WERI-Rb-1 (cell line): ENCODE measurements around the gene SMAD2.

Experiments used
- DNase-seq: peaks from one replicate; pipeline ENCODE4 v3.0.0-alpha.2; 2020
- H3K27ac ChIP-seq: fragments of 250-450 bp; sonication (Bioruptor Pico); 2 replicates; pipeline ENCODE4 v1.5.1; 2020; ENCODE audit warnings: mild to moderate bottlenecking, moderate library complexity
- H3K27me3 ChIP-seq: fragments of 250-450 bp; sonication (Bioruptor Pico); 2 replicates; pipeline ENCODE4 v1.5.1; 2021; ENCODE audit warnings: mild to moderate bottlenecking, low read depth, moderate library complexity; ENCODE audit not compliant: insufficient read depth, severe bottlenecking
- H3K36me3 ChIP-seq: fragments of 250-450 bp; sonication (Bioruptor Pico); 2 replicates; pipeline ENCODE4 v1.5.1; 2020; ENCODE audit warnings: mild to moderate bottlenecking, moderate library complexity
- H3K4me3 ChIP-seq: 2 replicates; pipeline ENCODE4 v1.5.1; 2011; ENCODE audit warnings: low read depth, mild to moderate bottlenecking, control low read depth, low read length
- H3K9me3 ChIP-seq: fragments of 250-450 bp; sonication (Bioruptor Pico); 2 replicates; pipeline ENCODE4 v1.5.1; 2021; ENCODE audit warnings: mild to moderate bottlenecking, moderate library complexity; ENCODE audit not compliant: severe bottlenecking
- CTCF ChIP-seq: IDR thresholded peaks from 2 replicates; pipeline ENCODE4 v1.5.1; 2011; ENCODE audit warnings: low read depth, mild to moderate bottlenecking, control low read depth, inconsistent platforms, low read length

Gene SMAD2

GRCh38 chr18:47912343-47912742 lies 18.1 kb downstream of the SMAD2 start:
- no peak for DNase-seq
- Histone ChIP-seq H3K9me3 (no peaks in the 10 kb centered on the region), H3K4me3 (no peak overlapping the region), H3K36me3 (peaks cover 6% of the 10 kb centered on the region), H3K27me3 (no peaks in the 10 kb centered on the region), H3K27ac (no peak overlapping the region)
- no peak for TF ChIP-seq CTCF

DNA sequence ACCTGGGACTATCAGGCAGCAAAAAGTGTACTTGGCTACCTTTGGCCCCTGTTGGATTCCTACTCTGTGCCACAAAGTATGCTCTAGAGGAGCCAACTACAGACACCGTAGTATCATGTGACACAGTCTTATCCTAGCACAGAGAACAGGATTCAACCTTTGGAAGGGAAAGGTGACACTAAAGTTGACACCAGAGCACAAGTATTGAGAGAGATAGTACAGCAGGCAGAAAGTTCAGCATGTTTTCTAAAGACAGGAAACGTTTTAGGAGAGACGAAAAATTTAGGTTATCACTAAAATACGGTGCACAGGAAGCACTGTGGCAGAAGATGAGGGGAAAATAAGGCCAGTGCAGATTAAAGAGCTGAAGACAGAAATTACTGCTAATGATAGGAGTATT lies 18.6 kb downstream of the SMAD2 start:
- Histone ChIP-seq H3K36me3 (peaks cover 6% of the 10 kb centered on the region), H3K27me3 (no peaks in the 10 kb centered on the region), H3K9me3 (no peaks in the 10 kb centered on the region), H3K27ac (no peak overlapping the region), H3K4me3 (no peak overlapping the region)
- TF ChIP-seq CTCF = no peak
- DNase-seq = no peak

- H3K4me3 ChIP-seq = no peak overlapping the region
- DNase-seq = no peak
- no peaks in the 10 kb centered on the region for H3K9me3 ChIP-seq
- TF ChIP-seq CTCF = no peak
- peaks cover 9% of the 10 kb centered on the region for H3K36me3 ChIP-seq
- H3K27ac ChIP-seq = no peak overlapping the region
- no peaks in the 10 kb centered on the region for H3K27me3 ChIP-seq
These were observed 21.0 kb downstream of the SMAD2 start for GRCh38 chr18:47909484-47909883.

- H3K4me3 ChIP-seq = no peak overlapping the region
- H3K27ac ChIP-seq = no peak overlapping the region
- no peak for DNase-seq
- peaks cover 9% of the 10 kb centered on the region for H3K36me3 ChIP-seq
- H3K9me3 ChIP-seq = no peaks in the 10 kb centered on the region
- no peaks in the 10 kb centered on the region for H3K27me3 ChIP-seq
- no peak for TF ChIP-seq CTCF
These were observed 21.9 kb downstream of the SMAD2 start for GRCh38 chr18:47908592-47908991.

- DNase-seq = no peak
- H3K9me3 ChIP-seq = no peaks in the 10 kb centered on the region
- H3K27me3 ChIP-seq = no peaks in the 10 kb centered on the region
- TF ChIP-seq CTCF = no peak
- H3K27ac ChIP-seq = no peak overlapping the region
- no peak overlapping the region for H3K4me3 ChIP-seq
- H3K36me3 ChIP-seq = peaks cover 14% of the 10 kb centered on the region
These were observed 24.1 kb downstream of the SMAD2 start for GRCh38 chr18:47906408-47906807.

DNA sequence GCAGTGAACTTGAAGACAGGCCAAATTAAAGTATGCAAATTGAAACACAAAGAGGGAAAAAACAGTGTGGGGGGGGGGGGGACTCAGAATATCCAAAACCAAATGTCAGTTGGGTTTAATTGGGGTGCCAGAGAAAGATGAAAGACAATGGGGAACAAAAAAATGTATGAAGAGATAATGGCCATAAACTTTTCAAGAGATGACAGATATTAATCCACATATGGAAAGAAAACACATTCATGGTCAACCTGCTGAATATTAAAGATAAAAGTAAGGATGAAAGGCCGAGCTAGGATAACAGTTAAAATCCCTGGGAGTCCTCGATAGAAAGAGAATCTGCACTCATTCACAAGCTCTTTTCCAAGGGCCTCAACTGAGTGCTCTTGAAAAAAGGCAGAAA lies 26.6 kb downstream of the SMAD2 start:
- no peak for DNase-seq
- no peaks in the 10 kb centered on the region for H3K9me3 ChIP-seq
- no peaks in the 10 kb centered on the region for H3K27me3 ChIP-seq
- no peak overlapping the region for H3K4me3 ChIP-seq
- peaks cover 8% of the 10 kb centered on the region for H3K36me3 ChIP-seq
- no peak overlapping the region for H3K27ac ChIP-seq
- no peak for TF ChIP-seq CTCF
